ENCODE measurements around the gene SLC25A20.
A peak's percentile ranks its signal among the peaks of the same experiment; 100 is the strongest.

SLC25A20 gene

GRCh38 chr3:48897460-48898376 is 964 bp downstream of the SLC25A20 start:
- TF ChIP-seq, protein P1, sequence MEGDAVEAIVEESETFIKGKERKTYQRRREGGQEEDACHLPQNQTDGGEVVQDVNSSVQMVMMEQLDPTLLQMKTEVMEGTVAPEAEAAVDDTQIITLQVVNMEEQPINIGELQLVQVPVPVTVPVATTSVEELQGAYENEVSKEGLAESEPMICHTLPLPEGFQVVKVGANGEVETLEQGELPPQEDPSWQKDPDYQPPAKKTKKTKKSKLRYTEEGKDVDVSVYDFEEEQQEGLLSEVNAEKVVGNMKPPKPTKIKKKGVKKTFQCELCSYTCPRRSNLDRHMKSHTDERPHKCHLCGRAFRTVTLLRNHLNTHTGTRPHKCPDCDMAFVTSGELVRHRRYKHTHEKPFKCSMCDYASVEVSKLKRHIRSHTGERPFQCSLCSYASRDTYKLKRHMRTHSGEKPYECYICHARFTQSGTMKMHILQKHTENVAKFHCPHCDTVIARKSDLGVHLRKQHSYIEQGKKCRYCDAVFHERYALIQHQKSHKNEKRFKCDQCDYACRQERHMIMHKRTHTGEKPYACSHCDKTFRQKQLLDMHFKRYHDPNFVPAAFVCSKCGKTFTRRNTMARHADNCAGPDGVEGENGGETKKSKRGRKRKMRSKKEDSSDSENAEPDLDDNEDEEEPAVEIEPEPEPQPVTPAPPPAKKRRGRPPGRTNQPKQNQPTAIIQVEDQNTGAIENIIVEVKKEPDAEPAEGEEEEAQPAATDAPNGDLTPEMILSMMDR (IDR thresholded peaks at IDR 0.05; ENCODE audit: low read length) = no peak
- TF ChIP-seq EZH2 (IDR thresholded peaks at IDR 0.05; ENCODE audit: borderline replicate concordance, low read length) = no peak
- Histone ChIP-seq H3K27me3 (ENCODE audit: insufficient read depth, low read length) (no peaks in the 10 kb centered on the region), H2AFZ (ENCODE audit: low read length) (no peak overlapping the region), H3K79me2 (ENCODE audit: insufficient read depth, low read length) (no peaks in the 10 kb centered on the region), H3K4me1 (ENCODE audit: insufficient read depth, low read length, severe bottlenecking) (peaks cover 22% of the 10 kb centered on the region), H3K9ac (ENCODE audit: low read length) (peak overlapping the region; percentile 74), H3K27ac (ENCODE audit: low read depth, low read length, poor library complexity, severe bottlenecking) (peak overlapping the region; percentile 31), H3K9me3 (ENCODE audit: low read length) (no peaks in the 10 kb centered on the region), H3K4me2 (ENCODE audit: low read length) (peak overlapping the region; percentile 94), H3K4me3 (ENCODE audit: low read depth, low read length, poor library complexity, severe bottlenecking) (peak overlapping the region; percentile 79), H3K9me2 (ENCODE audit: low read depth, low read length) (no peaks in the 10 kb centered on the region), H3K36me3 (ENCODE audit: insufficient read depth, low read length) (no peaks in the 10 kb centered on the region), H4K20me1 (ENCODE audit: insufficient read depth, low read length) (no peaks in the 10 kb centered on the region), H3F3A (ENCODE audit: insufficient read depth, low read length) (peaks cover 6% of the 10 kb centered on the region)

DNA sequence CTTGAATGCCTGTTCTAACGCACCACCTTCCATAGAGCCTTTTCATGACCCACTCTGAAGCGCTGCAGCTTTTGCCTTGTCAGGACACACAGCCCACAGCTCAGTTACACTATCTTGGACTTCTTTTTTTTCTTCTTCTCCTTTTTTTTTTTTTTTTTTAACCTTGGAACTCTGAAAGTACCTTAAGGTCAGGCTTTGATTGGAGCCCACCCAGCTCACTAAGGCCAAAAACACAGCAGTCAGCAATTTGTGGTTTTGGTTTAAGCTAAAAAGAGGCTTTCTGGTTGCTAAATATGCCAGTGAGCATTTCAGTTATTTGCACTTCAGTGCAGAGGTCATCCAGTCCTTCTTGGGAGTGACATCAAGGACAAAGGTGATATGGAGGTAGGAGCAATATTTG is 1.7 kb downstream of the SLC25A20 start:
- Histone ChIP-seq H3K36me3 (ENCODE audit: insufficient read depth, low read length) (no peaks in the 10 kb centered on the region), H3K9me2 (ENCODE audit: low read depth, low read length) (no peaks in the 10 kb centered on the region), H3K79me2 (ENCODE audit: insufficient read depth, low read length) (no peaks in the 10 kb centered on the region), H3K4me1 (ENCODE audit: insufficient read depth, low read length, severe bottlenecking) (peaks cover 22% of the 10 kb centered on the region), H3F3A (ENCODE audit: insufficient read depth, low read length) (peaks cover 6% of the 10 kb centered on the region), H3K9ac (ENCODE audit: low read length) (no peak overlapping the region), H2AFZ (ENCODE audit: low read length) (no peak overlapping the region), H4K20me1 (ENCODE audit: insufficient read depth, low read length) (no peaks in the 10 kb centered on the region), H3K9me3 (ENCODE audit: low read length) (no peaks in the 10 kb centered on the region), H3K27ac (ENCODE audit: low read depth, low read length, poor library complexity, severe bottlenecking) (peak overlapping the region; percentile 16), H3K4me3 (ENCODE audit: low read depth, low read length, poor library complexity, severe bottlenecking) (no peak overlapping the region), H3K27me3 (ENCODE audit: insufficient read depth, low read length) (no peaks in the 10 kb centered on the region), H3K4me2 (ENCODE audit: low read length) (no peak overlapping the region)
- TF ChIP-seq, protein P1 (IDR thresholded peaks at IDR 0.05; ENCODE audit: low read length) = no peak
- no peak for TF ChIP-seq EZH2 (IDR thresholded peaks at IDR 0.05; ENCODE audit: borderline replicate concordance, low read length)

GRCh38 chr3:48894516-48894915 is 4.2 kb downstream of the SLC25A20 start:
- Histone ChIP-seq H3K4me2 (ENCODE audit: low read length) (no peak overlapping the region), H4K20me1 (ENCODE audit: insufficient read depth, low read length) (no peaks in the 10 kb centered on the region)
- TF ChIP-seq, protein P1 (IDR thresholded peaks at IDR 0.05; ENCODE audit: low read length) = no peak
- no peak for TF ChIP-seq EZH2 (IDR thresholded peaks at IDR 0.05; ENCODE audit: borderline replicate concordance, low read length)

More at GRCh38 chr3:48894516-48894915, 4.2 kb downstream of the SLC25A20 start:
- Histone ChIP-seq H3F3A (ENCODE audit: insufficient read depth, low read length) (peaks cover 5% of the 10 kb centered on the region), H2AFZ (ENCODE audit: low read length) (no peak overlapping the region), H3K4me1 (ENCODE audit: insufficient read depth, low read length, severe bottlenecking) (peaks cover 21% of the 10 kb centered on the region), H3K4me3 (ENCODE audit: low read depth, low read length, poor library complexity, severe bottlenecking) (no peak overlapping the region), H3K9me2 (ENCODE audit: low read depth, low read length) (no peaks in the 10 kb centered on the region), H3K9ac (ENCODE audit: low read length) (no peak overlapping the region), H3K36me3 (ENCODE audit: insufficient read depth, low read length) (no peaks in the 10 kb centered on the region), H3K27me3 (ENCODE audit: insufficient read depth, low read length) (no peaks in the 10 kb centered on the region), H3K79me2 (ENCODE audit: insufficient read depth, low read length) (no peaks in the 10 kb centered on the region), H3K27ac (ENCODE audit: low read depth, low read length, poor library complexity, severe bottlenecking) (no peak overlapping the region), H3K9me3 (ENCODE audit: low read length) (no peaks in the 10 kb centered on the region)

Measured in OCI-LY1 (cell line).